ENCODE data around the gene CDH12. TPM values are rescaled to one million over a fixed set of nuclear protein-coding genes. Genes with fewer than 3 reads are reported as not detected.

Gene CDH12
- total RNA-seq, 1 donor from 2014 or later = 0.11 TPM

GRCh38 chr5:22764736-22765135, 88.4 kb downstream of the CDH12 start:
- intact Hi-C loops (cut with DNase I) = no loop called here
- Histone ChIP-seq H3K27ac (no peak overlapping the region), H3K36me3 (no peaks in the 10 kb centered on the region), H3K27me3 (no peaks in the 10 kb centered on the region), H3K4me3 (no peak overlapping the region), H3K4me1 (no peaks in the 10 kb centered on the region), H3K9me3 (no peaks in the 10 kb centered on the region)
- TF ChIP-seq CTCF (IDR thresholded peaks at IDR 0.05) = no peak
- DNase-seq (ENCODE audit: low spot score in 2 of 2) = no peak

- Histone ChIP-seq H3K27ac (no peak overlapping the region), H3K27me3 (no peaks in the 10 kb centered on the region), H3K4me3 (no peak overlapping the region), H3K9me3 (no peaks in the 10 kb centered on the region), H3K36me3 (no peaks in the 10 kb centered on the region), H3K4me1 (no peaks in the 10 kb centered on the region)
- intact Hi-C loops (cut with DNase I) = no loop called here
- no peak for TF ChIP-seq CTCF (IDR thresholded peaks at IDR 0.05)
- DNase-seq (ENCODE audit: low spot score in 2 of 2) = no peak
Measured at GRCh38 chr5:22757776-22758175, 95.4 kb downstream of the CDH12 start.

GRCh38 chr5:22754155-22754554, 99.0 kb downstream of the CDH12 start:
- intact Hi-C loops (cut with DNase I) = no loop called here
- H3K27ac ChIP-seq = no peak overlapping the region
- H3K4me1 ChIP-seq = no peaks in the 10 kb centered on the region
- no peaks in the 10 kb centered on the region for H3K36me3 ChIP-seq
- no peak overlapping the region for H3K4me3 ChIP-seq
- H3K27me3 ChIP-seq = no peaks in the 10 kb centered on the region
- H3K9me3 ChIP-seq = no peaks in the 10 kb centered on the region
- TF ChIP-seq CTCF (IDR thresholded peaks at IDR 0.05) = no peak
- no peak for DNase-seq (ENCODE audit: low spot score in 2 of 2)

- intact Hi-C loops (cut with DNase I) = no loop called here
- Histone ChIP-seq H3K4me1 (no peaks in the 10 kb centered on the region), H3K36me3 (no peaks in the 10 kb centered on the region), H3K9me3 (no peaks in the 10 kb centered on the region), H3K27ac (no peak overlapping the region), H3K27me3 (no peaks in the 10 kb centered on the region), H3K4me3 (no peak overlapping the region)
- TF ChIP-seq CTCF (IDR thresholded peaks at IDR 0.05) = no peak
- no peak for DNase-seq (ENCODE audit: low spot score in 2 of 2)
Measured at GRCh38 chr5:22751536-22751935, 101.6 kb downstream of the CDH12 start.

- H3K9me3 ChIP-seq = no peaks in the 10 kb centered on the region
- intact Hi-C loops (cut with DNase I) = no loop called here
- H3K36me3 ChIP-seq = no peaks in the 10 kb centered on the region
- no peak for DNase-seq (ENCODE audit: low spot score in 2 of 2)
- H3K4me1 ChIP-seq = no peaks in the 10 kb centered on the region
- H3K27ac ChIP-seq = no peak overlapping the region
- no peaks in the 10 kb centered on the region for H3K27me3 ChIP-seq
- no peak overlapping the region for H3K4me3 ChIP-seq
- TF ChIP-seq CTCF (IDR thresholded peaks at IDR 0.05) = no peak
Measured at GRCh38 chr5:22736443-22737003, 116.6 kb downstream of the CDH12 start.

GRCh38 chr5:22734907-22735306, 118.2 kb downstream of the CDH12 start:
- no peaks in the 10 kb centered on the region for H3K27me3 ChIP-seq
- H3K9me3 ChIP-seq = no peaks in the 10 kb centered on the region
- no peak for TF ChIP-seq CTCF (IDR thresholded peaks at IDR 0.05)
- DNase-seq (ENCODE audit: low spot score in 2 of 2) = no peak
- intact Hi-C loops (cut with DNase I) = no loop called here
- H3K4me1 ChIP-seq = no peaks in the 10 kb centered on the region
- H3K36me3 ChIP-seq = no peaks in the 10 kb centered on the region
- H3K4me3 ChIP-seq = no peak overlapping the region
- H3K27ac ChIP-seq = no peak overlapping the region

All from ascending aorta (tissue), 2 donors.